Keratinocyte (primary cell): ENCODE results near the gene EVI5. TPM values are rescaled to one million over a fixed set of nuclear protein-coding genes. Genes with fewer than 3 reads are reported as not detected.

Experiments
- DNase-seq: peaks from one replicate; pipeline ENCODE4 v3.0.0-alpha.2; 2011; ENCODE audit warnings: low read depth, missing footprints, low spot score
- FAIRE-seq: peaks from 2 replicates; lab custom pipeline; 2011; peaks lifted over from hg19 to GRCh38; lab: Jason Lieb, UNC
- H2AFZ ChIP-seq: 2 replicates; pipeline ENCODE4 v1.6.0; 2012; ENCODE audit warnings: low read length, control low read depth, inconsistent platforms; ENCODE audit not compliant: control insufficient read depth
- H3K27ac ChIP-seq: 2 replicates; pipeline ENCODE4 v1.5.1; 2011; ENCODE audit warnings: low read length; ENCODE audit not compliant: control insufficient read depth, insufficient read depth
- H3K27me3 ChIP-seq: 3 replicates; pipeline ENCODE4 v1.6.0; 2011; ENCODE audit warnings: low read length; ENCODE audit not compliant: control insufficient read depth, insufficient read depth; ENCODE audit errors: extremely low read depth
- H3K36me3 ChIP-seq, 2 experiments: 2 replicates in 1 of 2; 3 replicates in 1 of 2; pipeline ENCODE4 v1.5.1; 2011; ENCODE audit warnings: low read length in 2 of 2, mild to moderate bottlenecking in 1 of 2; ENCODE audit not compliant: control insufficient read depth in 2 of 2, insufficient read depth in 2 of 2; ENCODE audit errors: extremely low read depth in 1 of 2
- H3K4me1 ChIP-seq: 3 replicates; pipeline ENCODE4 v1.5.1; 2011; ENCODE audit warnings: low read length; ENCODE audit not compliant: control insufficient read depth, insufficient read depth; ENCODE audit errors: extremely low read depth
- H3K4me2 ChIP-seq: 3 replicates; pipeline ENCODE4 v1.6.0; 2011; ENCODE audit warnings: low read depth, low read length; ENCODE audit not compliant: control insufficient read depth, insufficient read depth; ENCODE audit errors: extremely low read depth
- H3K4me3 ChIP-seq, 3 experiments: fragments of 200-600 bp in 1 of 3; sonication (generic) in 1 of 3; 2 replicates in 2 of 3; 3 replicates in 1 of 3; pipeline ENCODE4 v1.5.1; 2011 to 2016; ENCODE audit warnings: low read length in 3 of 3, mild to moderate bottlenecking in 3 of 3, control low read depth in 2 of 3, inconsistent platforms in 1 of 3, low read depth in 1 of 3, mixed read lengths in 1 of 3, mixed run types in 1 of 3, moderate library complexity in 1 of 3; ENCODE audit not compliant: control insufficient read depth in 2 of 3, insufficient read depth in 2 of 3; ENCODE audit errors: extremely low read depth in 1 of 3
- H3K79me2 ChIP-seq: 2 replicates; pipeline ENCODE4 v1.6.0; 2012; ENCODE audit warnings: low read length; ENCODE audit not compliant: control insufficient read depth, insufficient read depth
- H3K9ac ChIP-seq: 3 replicates; pipeline ENCODE4 v1.6.0; 2011; ENCODE audit warnings: low read length; ENCODE audit not compliant: control insufficient read depth, insufficient read depth; ENCODE audit errors: extremely low read depth
- H3K9me1 ChIP-seq: 3 replicates; pipeline ENCODE4 v1.6.0; 2011; ENCODE audit warnings: low read length; ENCODE audit not compliant: control insufficient read depth, insufficient read depth; ENCODE audit errors: extremely low read depth
- H3K9me3 ChIP-seq: 2 replicates; pipeline ENCODE4 v1.5.1; 2012; ENCODE audit warnings: low read depth, low read length; ENCODE audit not compliant: control insufficient read depth
- H4K20me1 ChIP-seq: 3 replicates; pipeline ENCODE4 v1.6.0; 2011; ENCODE audit warnings: low read length; ENCODE audit not compliant: control insufficient read depth, insufficient read depth; ENCODE audit errors: extremely low read depth
- EZH2 ChIP-seq: IDR thresholded peaks from one replicate; pipeline ENCODE4 v1.6.1; 2012; ENCODE audit warnings: inconsistent platforms, mild to moderate bottlenecking, low read length, moderate library complexity
- dilution Hi-C: fragments of 300-500 bp; cut with MboI; formaldehyde crosslinking; loops from one replicate; pipeline ENCODE4 v1.7.0; 2020; ENCODE audit warnings: low sequenced_read_pairs; ENCODE audit not compliant: extremely low pct_ligation_motif_present
- polyA plus RNA-seq, 5 experiments: library from polyadenylated mRNA; depleted of rRNA in 3 of 5; stranded (reverse) in 3 of 5; stranded (forward) in 1 of 5; unstranded in 1 of 5; fragments of >200 nt; gene quantifications; 1 replicate in 1 of 5; 2 replicates in 3 of 5; 3 replicates in 1 of 5; pipeline versions ENCODE4 v1.2.1 to v1.2.3, GENCODE V29; 2011 to 2012; ENCODE audit warnings: missing spikeins in 2 of 5, low read depth in 1 of 5, low replicate concordance in 1 of 5
- TF ChIP-seq, protein P1 (sequence below), 3 experiments: IDR thresholded peaks in 1 of 3; conservative IDR thresholded peaks in 1 of 3; optimal IDR thresholded peaks in 1 of 3; 2 replicates in 2 of 3; 3 replicates in 1 of 3; pipeline versions ENCODE3 to v1.5.1; 2011; ENCODE audit warnings: low read length in 3 of 3, mild to moderate bottlenecking in 3 of 3, moderate library complexity in 2 of 3, control low read depth in 1 of 3, inconsistent platforms in 1 of 3; ENCODE audit not compliant: insufficient read depth in 2 of 3; ENCODE audit errors: extremely low read depth in 1 of 3

The EVI5 gene
- polyA plus RNA-seq, 1 donor (not counting 4 experiments of a cell fraction or from before 2014, with no cell fraction given), result 23.2 TPM

DNA sequence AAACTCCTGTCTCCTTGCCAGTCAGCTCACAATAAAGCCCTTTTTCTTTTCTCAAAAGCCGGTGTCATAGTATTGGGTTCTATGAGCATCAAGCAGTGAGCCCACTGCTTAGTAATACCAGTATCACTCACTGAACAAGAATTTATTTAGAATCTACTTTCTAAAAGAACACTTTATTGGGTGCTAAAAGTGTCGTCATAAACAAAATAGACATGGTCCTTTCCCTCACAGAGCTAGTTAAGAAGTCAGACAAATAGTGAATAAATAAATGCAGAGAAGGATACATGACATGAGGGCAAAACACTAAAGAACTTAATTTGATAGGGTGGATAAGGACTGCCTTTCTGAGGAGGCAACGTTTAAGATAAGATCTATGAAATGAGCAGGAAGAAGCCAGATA is 32.2 kb downstream of the EVI5 start:
- Histone ChIP-seq H3K4me2 (no peak overlapping the region), H3K36me3 (peaks cover 0 to 3% of the 10 kb centered on the region in 2 experiments), H2AFZ (no peak overlapping the region), H3K27ac (no peak overlapping the region), H3K27me3 (no peaks in the 10 kb centered on the region), H4K20me1 (peaks cover 8% of the 10 kb centered on the region), H3K4me1 (peaks cover 12% of the 10 kb centered on the region), H3K79me2 (peaks cover 81% of the 10 kb centered on the region), H3K9me1 (no peaks in the 10 kb centered on the region), H3K9me3 (peaks cover 2% of the 10 kb centered on the region), H3K4me3 (no peak overlapping the region), H3K9ac (no peak overlapping the region)
- no peak for DNase-seq
- dilution Hi-C loops, result no loop called here
- TF ChIP-seq, protein P1, sequence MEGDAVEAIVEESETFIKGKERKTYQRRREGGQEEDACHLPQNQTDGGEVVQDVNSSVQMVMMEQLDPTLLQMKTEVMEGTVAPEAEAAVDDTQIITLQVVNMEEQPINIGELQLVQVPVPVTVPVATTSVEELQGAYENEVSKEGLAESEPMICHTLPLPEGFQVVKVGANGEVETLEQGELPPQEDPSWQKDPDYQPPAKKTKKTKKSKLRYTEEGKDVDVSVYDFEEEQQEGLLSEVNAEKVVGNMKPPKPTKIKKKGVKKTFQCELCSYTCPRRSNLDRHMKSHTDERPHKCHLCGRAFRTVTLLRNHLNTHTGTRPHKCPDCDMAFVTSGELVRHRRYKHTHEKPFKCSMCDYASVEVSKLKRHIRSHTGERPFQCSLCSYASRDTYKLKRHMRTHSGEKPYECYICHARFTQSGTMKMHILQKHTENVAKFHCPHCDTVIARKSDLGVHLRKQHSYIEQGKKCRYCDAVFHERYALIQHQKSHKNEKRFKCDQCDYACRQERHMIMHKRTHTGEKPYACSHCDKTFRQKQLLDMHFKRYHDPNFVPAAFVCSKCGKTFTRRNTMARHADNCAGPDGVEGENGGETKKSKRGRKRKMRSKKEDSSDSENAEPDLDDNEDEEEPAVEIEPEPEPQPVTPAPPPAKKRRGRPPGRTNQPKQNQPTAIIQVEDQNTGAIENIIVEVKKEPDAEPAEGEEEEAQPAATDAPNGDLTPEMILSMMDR (optimal IDR thresholded peaks at IDR 0.05 in 1 of 3, IDR thresholded peaks at IDR 0.05 in 1 of 3, conservative IDR thresholded peaks at IDR 0.05 in 1 of 3; ENCODE audit: extremely low read depth in 1 of 3, insufficient read depth in 2 of 3, low read length in 3 of 3), result no peak
- no peak for TF ChIP-seq EZH2
- no peak for FAIRE-seq

DNA sequence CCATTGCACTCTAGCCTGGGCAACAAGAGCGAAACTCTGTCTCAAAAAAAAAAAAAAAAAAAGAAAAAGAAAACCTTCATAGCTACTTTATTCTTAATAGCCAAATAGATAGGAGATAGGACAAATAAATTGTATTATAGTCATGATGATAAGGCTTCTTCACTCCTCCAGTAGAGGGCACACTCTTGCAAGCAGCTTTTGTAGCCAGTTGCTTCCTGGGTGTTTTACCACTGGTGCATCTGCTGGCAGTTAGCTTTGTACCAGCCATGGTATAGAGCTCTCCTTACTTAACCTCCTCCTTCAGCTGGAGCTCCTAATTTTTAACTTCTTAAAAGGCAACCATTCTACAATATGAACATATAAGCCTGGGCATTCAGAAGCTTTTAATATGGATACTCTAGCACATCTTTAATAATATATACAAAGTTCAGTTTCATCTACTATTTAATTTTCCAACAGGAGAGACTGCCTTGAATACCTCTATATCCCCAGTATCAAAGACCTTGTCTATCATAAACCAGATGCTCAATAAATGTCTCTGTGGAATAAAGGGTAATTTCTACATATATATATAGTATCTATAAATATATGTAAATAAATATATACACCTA is 35.8 kb downstream of the EVI5 start:
- Histone ChIP-seq H3K27ac (no peak overlapping the region), H3K9me1 (no peaks in the 10 kb centered on the region), H3K9me3 (no peaks in the 10 kb centered on the region), H4K20me1 (peaks cover 9% of the 10 kb centered on the region), H3K36me3 (peaks cover 0 to 4% of the 10 kb centered on the region in 2 experiments), H3K9ac (no peak overlapping the region), H3K4me3 (no peak overlapping the region), H2AFZ (no peak overlapping the region), H3K79me2 (peaks cover 82% of the 10 kb centered on the region), H3K4me1 (peaks cover 11% of the 10 kb centered on the region), H3K27me3 (no peaks in the 10 kb centered on the region), H3K4me2 (no peak overlapping the region)
- dilution Hi-C loops, result no loop called here
- DNase-seq (peak; percentile 49), FAIRE-seq (peak; percentile 61)
- TF ChIP-seq, protein P1 (optimal IDR thresholded peaks at IDR 0.05 in 1 of 3, IDR thresholded peaks at IDR 0.05 in 1 of 3, conservative IDR thresholded peaks at IDR 0.05 in 1 of 3; ENCODE audit: extremely low read depth in 1 of 3, insufficient read depth in 2 of 3, low read length in 3 of 3), result peak; percentile 72 to 84 (median 75)
- TF ChIP-seq EZH2, result no peak
